Vagina (tissue), 2 donors: Measurements from ENCODE around the gene ZNF407.

Source experiments
- POLR2A ChIP-seq, 2 donors: fragments of 450-650 bp; IDR thresholded peaks; one replicate each; pipeline ENCODE4 v1.6.1; 2017; ENCODE audit warnings: antibody characterized with exemption in 2 of 2, mild to moderate bottlenecking in 2 of 2, moderate library complexity in 2 of 2
- POLR2AphosphoS5 ChIP-seq, 2 donors: sonication (generic); formaldehyde crosslinking; IDR thresholded peaks; one replicate each; pipeline ENCODE4 v1.9.0; 2017; ENCODE audit warnings: antibody characterized with exemption in 2 of 2, mild to moderate bottlenecking in 2 of 2, low read depth in 1 of 2; ENCODE audit not compliant: insufficient read depth in 1 of 2
- TF ChIP-seq, protein P1 (sequence below), 3 experiments: fragments of 450-650 bp in 2 of 3; fragments of 200-600 bp in 1 of 3; sonication (generic) in 1 of 3; IDR thresholded peaks; one replicate each; pipeline ENCODE4 v1.5.1; 2017 to 2019; ENCODE audit warnings: antibody characterized with exemption in 3 of 3, mild to moderate bottlenecking in 2 of 3, moderate library complexity in 2 of 3

DNA sequence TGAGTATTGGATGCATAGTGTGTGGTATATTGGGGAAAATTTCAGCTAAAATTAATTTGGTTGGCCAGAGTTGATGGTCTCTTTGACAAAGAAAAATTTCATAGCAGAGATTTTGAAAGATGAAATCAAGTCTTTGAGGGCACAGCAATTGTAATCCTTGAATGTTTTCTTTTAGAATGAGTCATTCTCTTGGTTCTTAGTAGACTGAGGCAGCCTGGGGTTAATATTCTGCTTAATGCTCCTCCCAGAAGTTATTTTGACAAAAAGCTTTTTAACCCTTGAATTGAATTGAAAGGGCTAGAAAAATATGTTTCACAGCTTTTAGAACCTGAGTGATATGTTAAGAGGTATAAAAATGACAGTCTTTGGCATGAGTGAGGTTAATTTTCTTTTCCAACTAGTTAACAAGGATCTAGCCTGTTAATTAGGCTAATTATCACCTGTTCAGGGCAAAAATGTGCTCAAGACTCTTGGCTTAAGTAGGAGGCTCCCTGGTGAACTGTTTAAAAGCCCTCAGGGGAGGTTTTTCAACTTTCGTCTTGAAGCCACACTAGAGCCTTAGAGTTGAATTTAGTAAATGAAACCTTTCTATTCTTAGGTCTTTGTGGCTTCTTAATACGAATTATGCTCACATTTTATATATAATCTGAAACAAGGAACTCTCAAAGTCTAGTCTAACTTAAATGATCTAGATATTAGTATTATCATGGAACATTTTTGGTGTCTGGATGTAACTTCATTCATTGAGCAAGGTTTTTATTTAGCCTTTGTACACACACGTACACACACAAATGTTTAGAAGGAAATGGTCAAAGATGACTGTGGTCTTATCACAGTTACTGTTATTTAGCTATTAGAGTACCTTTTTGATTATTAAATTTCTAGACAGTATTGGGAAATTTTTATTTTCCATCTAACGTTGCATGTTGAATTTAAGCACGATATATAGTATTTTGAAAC, 272.5 kb downstream of the ZNF407 start:
- TF ChIP-seq, protein P1, sequence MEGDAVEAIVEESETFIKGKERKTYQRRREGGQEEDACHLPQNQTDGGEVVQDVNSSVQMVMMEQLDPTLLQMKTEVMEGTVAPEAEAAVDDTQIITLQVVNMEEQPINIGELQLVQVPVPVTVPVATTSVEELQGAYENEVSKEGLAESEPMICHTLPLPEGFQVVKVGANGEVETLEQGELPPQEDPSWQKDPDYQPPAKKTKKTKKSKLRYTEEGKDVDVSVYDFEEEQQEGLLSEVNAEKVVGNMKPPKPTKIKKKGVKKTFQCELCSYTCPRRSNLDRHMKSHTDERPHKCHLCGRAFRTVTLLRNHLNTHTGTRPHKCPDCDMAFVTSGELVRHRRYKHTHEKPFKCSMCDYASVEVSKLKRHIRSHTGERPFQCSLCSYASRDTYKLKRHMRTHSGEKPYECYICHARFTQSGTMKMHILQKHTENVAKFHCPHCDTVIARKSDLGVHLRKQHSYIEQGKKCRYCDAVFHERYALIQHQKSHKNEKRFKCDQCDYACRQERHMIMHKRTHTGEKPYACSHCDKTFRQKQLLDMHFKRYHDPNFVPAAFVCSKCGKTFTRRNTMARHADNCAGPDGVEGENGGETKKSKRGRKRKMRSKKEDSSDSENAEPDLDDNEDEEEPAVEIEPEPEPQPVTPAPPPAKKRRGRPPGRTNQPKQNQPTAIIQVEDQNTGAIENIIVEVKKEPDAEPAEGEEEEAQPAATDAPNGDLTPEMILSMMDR (IDR thresholded peaks at IDR 0.05), result no peak
- no peak for TF ChIP-seq POLR2AphosphoS5 (IDR thresholded peaks at IDR 0.05; ENCODE audit: insufficient read depth in 1 of 2, low read depth in 1 of 2)
- no peak for TF ChIP-seq POLR2A (IDR thresholded peaks at IDR 0.05)
